ENCODE data around the gene TENM3.

DNA sequence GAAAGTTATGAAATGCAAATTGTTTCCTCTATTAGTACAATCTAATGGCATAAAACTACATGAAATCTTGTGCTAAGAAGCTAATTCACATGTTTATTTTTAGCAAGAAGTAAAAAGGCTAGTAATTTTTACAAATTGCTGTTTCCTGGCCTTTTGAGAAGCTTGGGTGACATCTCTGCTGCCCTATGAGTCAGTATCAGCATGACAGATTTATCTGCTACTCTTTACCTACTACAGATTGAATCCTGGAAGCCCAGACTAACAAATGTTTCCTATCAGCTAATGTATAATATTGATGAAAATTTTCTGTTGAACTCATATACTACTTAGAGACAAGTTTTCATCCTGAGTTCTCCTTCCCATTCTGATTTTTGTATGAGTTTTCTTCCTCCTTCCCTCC is 441.6 kb downstream of the TENM3 start:
- no peak for TF ChIP-seq EZH2 (IDR thresholded peaks at IDR 0.05; ENCODE audit: low read depth)
- TF ChIP-seq, protein P1, sequence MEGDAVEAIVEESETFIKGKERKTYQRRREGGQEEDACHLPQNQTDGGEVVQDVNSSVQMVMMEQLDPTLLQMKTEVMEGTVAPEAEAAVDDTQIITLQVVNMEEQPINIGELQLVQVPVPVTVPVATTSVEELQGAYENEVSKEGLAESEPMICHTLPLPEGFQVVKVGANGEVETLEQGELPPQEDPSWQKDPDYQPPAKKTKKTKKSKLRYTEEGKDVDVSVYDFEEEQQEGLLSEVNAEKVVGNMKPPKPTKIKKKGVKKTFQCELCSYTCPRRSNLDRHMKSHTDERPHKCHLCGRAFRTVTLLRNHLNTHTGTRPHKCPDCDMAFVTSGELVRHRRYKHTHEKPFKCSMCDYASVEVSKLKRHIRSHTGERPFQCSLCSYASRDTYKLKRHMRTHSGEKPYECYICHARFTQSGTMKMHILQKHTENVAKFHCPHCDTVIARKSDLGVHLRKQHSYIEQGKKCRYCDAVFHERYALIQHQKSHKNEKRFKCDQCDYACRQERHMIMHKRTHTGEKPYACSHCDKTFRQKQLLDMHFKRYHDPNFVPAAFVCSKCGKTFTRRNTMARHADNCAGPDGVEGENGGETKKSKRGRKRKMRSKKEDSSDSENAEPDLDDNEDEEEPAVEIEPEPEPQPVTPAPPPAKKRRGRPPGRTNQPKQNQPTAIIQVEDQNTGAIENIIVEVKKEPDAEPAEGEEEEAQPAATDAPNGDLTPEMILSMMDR (conservative IDR thresholded peaks at IDR 0.05) = no peak
